NCI-H1417 treated with DMSO at 0.1 percent for 48 hours (cell line): ENCODE results near the gene ZSCAN10.
"Not testable (repeated sequence)": the region's sequence is repeated elsewhere in the genome, so short reads cannot be mapped to it uniquely, and the experiment has no call there.

Source experiments
- DNase-seq: peaks from one replicate; lab custom pipeline; 2025; lab: John Stamatoyannopoulos, UW

The ZSCAN10 gene

DNA sequence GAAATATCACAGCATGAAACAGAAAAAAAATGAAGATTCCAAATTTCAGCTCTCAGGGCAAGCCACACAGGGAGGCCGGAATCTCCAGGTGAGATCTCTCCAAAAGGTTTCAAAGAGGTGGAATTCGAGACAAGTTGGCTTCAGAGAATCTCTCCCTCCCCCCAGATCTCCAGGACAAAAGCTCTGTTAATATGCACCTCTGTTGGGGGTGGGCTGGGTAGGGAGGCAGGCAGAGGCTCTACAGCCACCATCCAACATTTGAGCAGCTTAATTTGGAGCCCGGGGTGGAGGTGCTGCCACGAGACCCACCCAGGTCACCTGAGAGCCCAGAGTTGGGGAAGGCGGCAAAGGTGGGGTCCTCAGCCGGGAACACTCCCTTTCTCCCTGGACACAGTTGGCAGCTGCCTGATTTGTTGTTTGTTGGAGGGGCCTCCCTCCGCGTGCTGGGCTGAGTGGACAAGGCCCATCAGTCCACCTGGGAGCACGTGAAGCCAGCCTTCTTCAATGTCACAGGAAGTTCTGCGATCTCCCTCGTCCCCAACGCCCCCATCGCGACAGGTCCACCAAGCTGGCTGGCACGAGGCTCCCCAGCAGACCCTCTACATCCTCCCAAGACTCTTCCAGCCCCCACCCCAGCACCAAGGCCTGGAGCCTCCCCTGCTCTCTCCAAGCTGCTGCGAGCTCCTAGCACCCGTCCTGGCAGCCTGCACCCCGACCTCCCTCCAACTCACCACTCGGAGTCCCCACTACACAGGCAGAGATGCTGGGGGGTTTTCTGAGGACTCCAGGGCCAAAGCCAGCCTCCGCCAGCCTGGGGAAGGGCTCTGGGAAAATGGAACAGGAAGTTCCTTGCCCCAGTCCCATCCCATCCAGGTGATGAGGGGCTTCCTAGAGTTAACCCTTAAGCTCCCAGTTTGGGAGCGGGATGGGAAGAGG is at the start of gene ZSCAN10:
Gene ZSCAN10 (minus strand): TSS at position 836 of the 936 bp plus-strand sequence. CDS start 6,357 bp downstream, outside the sequence.
- DNase-seq: no peak

DNA sequence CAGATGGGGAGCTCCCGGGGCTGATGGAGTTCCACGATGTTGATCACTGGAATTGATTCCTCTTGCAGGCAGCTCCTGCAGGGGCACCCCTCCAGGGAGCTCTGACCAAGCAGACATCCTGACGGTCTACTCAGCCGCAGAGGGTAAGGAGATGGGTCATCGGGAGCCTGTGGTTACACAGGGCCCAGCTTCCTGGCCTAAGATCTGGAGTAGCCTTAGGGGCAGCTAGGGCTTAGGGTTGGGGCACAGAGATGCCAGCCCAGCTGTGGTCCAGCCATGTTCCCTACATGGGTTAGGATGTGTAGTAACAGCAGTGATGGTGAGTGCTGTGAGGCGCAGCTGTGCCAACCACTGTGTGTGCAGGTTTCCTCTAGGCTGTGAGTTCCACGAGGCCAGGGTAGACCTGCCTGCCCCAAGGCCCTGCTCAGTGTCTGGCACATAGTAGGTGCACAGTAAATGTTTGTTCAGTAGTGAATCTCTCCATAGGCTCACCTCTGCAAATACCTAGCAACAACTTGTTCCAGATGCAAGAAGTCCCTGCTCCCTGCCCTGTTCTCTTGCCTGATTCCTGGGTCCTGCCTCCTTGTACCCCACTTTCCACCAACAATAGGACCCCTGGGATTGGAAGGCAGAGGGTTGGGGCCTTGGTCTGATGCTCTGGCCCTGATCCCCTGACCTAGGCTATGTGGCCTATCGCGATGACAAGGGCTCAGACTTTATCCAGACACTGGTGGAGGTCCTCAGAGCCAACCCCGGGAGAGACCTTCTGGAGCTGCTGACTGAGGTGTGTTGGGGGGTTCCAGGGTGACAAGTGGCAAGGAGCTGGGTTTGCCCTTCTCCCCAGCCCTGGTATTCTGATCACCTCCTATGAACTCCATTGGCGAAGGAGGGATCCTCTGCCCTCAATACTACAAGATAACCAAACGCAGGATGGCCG is 49.4 kb upstream of the ZSCAN10 start:
- DNase-seq: no peak

DNA sequence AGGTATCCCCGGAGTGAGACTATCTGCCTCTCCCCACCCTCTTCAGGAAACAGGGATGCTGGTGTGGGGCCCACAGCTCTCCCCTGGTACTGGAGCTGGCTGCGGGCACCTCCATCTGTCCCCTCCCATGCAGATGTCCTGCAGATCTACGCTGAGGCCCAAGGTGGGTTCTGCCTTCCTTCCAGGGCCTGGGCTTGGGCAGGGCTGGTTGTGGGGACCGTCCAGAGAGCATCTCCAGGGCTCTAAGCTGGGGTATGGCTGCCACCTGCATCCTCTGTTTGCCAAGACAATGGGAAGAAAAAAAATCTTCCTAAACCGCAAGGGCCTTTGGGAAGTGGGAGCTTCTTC is 48.6 kb upstream of the ZSCAN10 start:
- no peak for DNase-seq

DNA sequence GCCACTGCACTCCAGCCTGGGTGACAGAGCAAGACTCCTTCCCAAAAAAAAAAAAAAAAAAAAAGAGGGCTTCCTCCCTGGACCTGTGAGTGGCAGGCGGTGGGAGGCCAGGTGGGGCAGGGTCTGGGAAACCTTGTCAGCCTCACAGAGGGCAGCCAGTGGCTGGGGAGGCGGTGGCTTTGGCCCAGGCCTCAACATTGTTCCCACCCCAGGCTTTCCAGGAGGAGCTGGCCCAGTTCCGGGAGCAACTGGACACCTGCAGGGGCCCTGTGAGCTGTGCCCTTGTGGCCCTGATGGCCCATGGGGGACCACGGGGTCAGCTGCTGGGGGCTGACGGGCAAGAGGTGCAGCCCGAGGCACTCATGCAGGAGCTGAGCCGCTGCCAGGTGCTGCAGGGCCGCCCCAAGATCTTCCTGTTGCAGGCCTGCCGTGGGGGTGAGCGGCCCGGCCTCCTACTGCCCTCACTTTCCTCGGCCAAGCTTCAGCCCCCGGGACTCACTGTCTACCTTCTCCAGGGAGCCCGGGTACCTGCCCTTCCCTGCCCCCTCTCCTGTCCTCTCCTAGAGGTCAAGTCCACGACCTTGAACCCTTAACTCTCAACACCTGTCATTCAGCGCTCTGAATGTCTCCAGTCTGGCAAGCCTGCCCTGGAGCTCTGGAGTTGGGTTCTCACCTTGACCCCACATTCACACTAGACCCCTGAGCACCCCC is 48.1 kb upstream of the ZSCAN10 start:
- no peak for DNase-seq

DNA sequence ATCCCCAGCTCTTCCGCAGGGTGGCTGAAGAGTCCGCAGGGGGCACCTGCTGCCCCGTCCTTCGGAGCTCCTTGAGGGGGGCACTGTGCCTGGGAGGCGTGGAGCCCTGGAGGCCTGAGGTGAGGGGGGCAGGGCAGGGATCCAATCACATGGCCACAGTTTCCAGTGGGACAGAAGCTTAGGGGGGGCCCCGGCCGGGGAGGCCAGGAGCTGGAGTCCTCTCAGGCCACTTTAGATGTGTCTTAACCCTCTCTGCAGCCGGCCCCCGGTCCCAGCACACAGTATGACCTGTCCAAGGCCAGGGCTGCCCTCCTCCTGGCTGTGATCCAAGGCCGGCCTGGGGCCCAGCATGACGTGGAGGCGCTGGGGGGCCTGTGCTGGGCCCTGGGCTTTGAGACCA is 46.6 kb upstream of the ZSCAN10 start:
- DNase-seq: no peak

DNA sequence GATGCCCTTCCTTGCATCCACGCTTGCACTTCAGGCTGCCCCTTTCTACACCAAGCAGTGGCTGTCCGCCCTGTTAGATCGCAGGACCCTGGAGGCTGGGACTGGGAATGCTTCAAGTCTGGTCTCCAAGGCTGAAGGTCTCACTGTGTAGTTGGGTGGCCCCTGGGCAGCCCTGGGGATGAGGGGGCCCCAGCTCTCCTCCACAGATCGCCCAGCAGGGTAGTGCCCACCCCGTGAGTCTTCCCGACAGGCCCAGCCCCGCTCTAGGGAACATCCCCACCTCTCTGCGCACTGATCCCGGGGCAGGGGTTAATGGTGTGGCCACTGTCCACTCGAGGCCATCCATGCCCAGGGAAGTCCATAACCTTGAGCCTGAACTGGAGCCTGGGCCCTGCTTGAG is 46.1 kb upstream of the ZSCAN10 start:
- no peak for DNase-seq

DNA sequence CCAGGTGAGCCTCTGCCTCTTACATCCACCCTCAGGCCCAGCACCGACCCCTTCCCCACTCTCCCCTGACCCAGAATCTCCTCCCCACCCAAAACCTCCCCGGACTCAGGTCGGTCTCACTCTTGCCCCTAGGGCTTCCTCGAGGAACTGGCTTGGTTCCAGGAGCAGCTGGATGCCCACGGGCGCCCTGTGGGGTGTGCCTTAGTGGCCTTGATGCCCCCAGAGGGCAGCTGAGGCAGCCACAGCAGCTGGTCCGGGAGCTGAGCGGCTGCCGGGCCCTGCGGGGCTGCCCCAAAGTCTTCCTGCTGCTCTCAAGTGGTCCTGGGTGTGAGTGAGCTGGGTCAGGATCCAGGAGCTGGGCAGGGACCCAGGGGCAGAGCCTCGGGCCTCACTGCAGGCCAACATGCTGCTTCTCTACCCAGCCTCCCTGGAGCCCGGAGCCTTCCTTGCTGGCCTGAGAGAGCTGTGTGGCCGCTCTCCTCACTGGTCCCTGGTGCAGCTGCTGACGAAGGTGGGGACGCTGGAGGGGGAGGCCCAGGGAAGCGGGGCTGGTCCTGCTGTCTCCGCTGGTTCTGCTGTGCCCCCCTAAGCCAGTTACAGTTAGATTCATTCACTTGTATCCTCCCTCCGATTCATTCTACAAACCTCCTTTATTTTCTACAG is 45.4 kb upstream of the ZSCAN10 start:
- no peak for DNase-seq

DNA sequence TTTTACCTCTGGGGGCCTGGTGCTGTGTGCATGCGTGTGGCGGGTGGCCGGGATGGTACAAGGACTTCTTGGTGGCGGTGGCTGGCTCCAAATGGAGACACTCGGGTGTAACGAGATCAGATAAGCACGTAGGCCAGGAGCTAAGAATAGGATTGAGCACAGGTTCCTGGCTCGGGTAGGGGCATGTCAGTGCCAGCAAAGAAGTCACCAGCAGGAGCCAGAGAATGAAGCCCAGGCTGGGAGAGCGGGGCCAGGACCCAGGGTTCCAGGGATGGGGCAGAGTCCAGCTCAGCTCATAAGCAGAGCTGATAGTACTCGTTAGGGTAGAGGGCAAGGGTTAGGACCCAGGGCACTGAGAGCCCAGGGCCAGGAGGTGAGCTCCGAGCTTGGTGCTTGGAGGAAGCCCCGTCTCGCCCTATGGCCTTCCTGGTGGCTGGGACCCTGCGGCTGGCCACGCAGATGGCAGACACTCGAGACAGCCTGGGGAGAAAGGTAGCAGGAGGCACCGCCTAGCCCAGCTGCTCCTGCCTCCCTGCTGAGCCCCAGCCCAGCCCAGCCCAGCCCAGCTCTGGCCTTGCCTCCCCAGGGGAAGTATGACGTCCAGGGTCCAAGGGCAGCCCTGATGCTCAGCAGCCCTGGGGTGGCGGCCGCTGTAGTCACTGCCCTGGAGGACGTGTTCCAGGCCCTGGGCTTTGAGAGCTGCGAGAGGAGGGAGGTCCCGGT is 44.7 kb upstream of the ZSCAN10 start:
- DNase-seq: no peak

DNA sequence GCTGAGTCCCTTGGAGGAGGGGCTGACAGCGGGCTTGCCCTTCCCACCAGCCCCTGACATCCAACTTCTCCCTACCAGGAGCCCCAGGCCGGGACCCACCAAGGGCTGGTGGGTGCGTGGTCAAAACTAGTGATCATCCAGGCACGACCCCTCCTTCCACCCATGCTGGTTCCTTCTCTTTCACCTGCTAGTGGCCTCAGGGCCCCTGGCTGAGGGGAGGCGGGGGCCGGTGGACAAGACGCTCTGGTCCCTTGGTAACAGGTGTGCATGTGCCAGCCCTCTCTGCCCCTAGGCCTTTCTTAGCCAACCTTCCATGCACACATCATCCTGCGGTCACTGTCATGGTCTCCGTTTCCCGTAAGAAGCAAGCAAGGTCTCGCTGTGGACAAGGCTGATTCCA is 44.1 kb upstream of the ZSCAN10 start:
- DNase-seq: no peak

DNA sequence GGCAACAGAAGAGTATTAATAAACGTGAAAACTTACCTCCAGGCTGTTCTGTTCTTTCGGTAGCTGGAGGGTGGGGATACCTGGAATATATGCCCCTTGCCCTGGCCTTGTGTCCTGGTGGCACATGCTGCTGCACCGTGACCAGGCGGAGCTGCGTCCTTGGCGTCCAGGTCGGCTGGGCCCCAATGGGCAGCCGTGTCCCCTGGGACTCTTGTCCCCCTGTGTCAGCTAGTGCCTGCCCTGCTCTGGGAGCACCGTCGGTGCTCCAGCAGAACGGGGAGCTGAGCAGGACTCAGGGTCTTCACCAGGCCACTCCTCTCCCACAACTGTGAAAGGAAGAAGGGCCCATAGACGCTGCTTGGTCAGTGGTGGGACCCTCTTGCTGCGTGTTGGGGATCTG is 43.7 kb upstream of the ZSCAN10 start:
- DNase-seq: no peak

DNA sequence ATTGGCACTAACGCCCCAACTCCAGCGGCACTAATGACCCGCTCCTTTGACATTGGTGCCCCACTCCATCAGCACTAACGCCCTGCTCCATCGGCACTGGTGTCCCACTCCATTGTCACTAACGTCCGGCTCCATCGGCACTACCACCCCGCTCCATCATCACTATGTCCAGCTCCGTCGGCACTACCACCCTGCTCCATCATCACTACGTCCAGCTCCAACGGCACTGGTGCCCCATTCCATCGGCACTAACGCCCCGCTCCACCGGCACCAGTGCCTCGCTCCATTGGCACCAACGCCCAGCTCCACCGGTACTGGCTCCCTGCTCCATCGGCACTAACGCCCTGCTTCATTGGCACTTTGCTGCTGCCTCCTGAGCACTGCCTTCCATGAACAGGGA is 43.2 kb upstream of the ZSCAN10 start:
- DNase-seq: no peak

DNA sequence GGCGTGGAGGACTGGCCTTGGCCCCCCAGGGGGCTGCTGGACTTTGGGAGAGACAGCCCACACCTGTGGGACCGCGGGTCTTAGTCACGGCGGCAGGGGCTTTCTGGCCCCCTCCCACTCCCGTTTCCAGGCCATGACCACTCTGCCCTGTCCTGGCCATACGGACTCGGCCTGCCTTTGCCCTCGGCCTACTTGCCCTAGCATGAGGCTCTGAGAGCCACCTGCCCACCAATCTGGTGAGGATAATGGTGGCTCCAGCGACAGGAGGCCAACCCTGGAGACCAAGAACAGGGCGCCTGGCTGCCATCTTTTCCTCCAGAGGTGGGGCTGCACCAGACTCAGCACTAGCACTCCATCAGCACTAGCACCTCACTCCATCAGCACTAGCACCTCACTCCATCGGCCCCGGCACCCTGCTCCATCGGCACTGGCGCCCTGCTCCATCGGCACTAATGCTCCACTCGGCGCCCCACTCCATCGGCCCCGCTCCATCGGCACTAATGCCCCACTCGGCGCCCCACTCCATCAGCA is 42.8 kb upstream of the ZSCAN10 start:
- DNase-seq: no peak

DNA sequence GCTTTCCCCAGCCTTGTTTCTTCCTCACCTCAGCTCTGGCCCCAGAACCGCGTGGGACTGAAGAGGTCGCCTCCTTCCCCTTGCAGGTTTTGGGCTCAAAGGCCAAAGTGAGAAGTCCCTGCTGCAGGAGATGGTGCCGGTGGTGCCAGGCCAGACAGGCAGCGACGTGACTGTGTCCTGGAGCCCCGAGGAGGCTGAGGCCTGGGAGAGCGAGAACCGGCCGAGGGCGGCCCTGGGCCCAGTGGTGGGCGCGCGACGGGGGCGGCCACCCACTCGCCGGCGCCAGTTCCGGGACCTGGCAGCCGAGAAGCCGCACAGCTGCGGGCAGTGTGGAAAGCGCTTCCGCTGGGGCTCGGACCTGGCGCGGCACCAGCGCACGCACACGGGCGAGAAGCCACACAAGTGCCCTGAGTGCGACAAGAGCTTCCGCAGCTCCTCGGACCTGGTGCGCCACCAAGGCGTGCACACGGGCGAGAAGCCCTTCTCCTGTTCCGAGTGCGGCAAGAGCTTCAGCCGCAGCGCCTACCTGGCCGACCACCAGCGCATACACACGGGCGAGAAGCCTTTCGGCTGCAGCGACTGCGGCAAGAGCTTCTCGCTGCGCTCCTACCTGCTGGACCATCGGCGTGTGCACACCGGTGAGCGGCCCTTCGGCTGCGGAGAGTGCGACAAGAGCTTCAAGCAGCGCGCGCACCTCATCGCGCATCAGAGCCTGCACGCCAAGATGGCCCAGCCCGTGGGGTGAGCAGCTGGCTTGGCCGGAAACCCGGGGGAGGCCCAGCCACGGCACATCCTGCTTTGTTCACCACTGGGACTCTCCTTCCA is 41.7 kb upstream of the ZSCAN10 start:
- DNase-seq: no peak

DNA sequence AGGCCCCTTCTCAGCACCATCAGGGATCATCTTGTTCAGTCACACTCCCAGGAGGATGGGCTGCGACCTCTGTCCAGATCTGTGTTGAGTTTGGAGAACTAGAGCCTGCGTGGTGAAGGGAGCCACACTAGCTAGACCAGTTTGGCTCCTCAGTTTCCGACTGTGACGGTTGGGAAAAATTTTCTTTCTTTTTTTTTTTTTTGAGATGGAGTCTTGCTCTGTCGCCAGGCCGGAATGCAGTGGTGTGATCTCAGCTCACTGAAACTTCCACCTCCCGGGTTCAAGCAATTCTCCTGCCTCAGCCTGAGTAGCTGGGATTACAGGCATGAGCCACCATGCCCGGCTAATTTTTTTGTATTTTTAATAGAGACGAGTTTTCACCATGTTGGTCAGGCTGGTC is 40.5 kb upstream of the ZSCAN10 start:
- DNase-seq: not testable (repeated sequence)

DNA sequence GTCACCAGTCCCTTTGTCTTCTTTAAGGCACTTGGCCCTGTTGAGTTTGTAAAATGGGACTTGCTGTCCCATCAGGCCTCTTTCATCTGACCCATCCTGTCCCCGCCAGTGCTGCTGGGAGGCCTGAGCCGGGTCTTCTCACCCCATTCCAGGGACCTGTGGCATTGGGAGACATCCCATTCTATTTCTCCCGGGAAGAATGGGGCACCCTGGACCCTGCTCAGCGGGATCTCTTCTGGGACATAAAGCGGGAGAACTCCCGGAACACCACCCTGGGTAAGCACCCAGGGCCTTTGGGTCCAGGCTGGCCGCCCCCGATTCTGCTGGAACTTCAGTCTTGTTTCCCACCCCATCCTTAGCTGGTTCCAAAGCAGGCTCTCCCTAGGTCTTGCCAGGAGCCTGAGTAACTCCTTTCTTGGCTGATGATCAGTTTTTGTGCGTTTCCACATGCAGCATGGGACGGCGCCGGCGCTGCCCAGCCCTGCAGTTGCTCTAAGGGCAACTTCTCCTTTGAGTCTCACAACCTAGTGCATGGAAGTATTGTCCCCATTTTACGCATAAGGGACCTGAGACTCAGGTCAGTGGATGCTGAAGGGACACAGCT is 39.8 kb upstream of the ZSCAN10 start:
- no peak for DNase-seq

DNA sequence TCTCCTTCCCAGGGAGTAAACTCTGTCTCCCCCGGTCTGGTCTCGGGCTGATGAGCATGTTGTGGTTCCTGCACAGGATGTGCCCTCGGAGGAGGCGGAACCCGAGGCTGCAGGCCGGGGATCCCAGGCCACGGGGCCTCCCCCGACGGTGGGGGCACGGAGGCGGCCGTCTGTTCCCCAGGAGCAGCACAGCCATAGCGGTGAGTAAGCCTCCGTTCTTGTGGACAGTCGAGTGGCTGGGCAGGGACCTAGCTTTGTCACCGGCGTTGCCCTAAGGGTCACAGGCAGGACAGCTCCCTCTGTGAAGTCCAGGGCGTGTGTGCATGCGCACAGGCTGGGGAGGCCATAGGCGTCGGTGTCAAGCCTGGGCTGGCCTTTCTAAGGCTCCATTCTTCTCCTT is 39.2 kb upstream of the ZSCAN10 start:
- DNase-seq: no peak

DNA sequence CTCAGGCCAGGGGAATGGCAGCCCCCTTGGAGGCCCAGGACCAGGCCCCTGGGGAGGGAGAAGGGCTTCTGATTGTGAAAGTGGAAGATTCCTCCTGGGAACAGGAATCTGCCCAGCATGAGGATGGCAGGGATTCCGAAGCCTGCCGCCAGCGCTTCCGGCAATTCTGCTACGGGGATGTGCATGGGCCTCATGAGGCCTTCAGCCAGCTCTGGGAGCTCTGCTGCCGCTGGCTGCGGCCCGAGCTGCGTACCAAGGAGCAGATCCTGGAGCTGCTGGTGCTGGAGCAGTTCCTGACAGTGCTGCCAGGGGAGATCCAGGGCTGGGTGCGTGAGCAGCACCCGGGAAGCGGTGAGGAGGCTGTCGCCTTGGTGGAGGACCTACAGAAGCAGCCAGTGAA is 38.2 kb upstream of the ZSCAN10 start:
- no peak for DNase-seq

DNA sequence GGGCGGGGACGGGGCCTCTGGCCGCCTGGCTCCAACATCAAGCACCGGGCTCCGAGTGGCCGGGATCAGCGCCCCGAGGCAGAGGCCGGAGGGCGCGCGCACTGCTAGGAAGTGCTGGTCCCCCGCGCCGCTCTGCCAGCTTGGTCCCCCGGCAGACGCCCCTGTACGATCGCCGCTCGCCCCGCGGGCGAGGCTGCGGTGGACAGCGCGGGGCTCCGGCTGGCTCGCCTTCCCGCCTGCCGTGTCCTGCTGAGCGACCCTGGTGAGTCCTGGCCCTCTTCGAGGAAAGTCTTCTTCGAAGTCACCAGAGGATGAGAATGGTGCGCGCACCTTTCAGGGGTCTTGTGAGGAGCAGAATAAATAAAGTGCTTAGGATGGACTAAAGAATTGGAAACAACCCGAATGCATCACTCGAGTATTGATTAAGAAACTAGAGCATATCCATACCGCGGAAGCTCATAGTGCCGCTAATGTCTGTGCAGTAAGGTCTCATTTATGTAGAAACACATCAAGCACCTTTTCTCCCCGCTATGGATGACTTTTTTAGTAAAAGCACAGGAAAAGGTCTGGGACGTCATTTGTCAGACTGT is 36.1 kb upstream of the ZSCAN10 start:
- no peak for DNase-seq
